GM18505 (cell line): ENCODE data around the gene SLC44A4.
A peak's percentile ranks its signal among the peaks of the same experiment; 100 is the strongest.
"Not testable (repeated sequence)": the region's sequence is repeated elsewhere in the genome, so short reads cannot be mapped to it uniquely, and the experiment has no call there.

ENCODE experiments used
- ATAC-seq: cut with Tn5 transposase; IDR thresholded peaks from one replicate; pipeline ENCODE4 v1.9.1; 2021; ENCODE audit not compliant: unreplicated experiment
- POLR2A ChIP-seq: IDR thresholded peaks from 4 replicates; pipeline ENCODE4 v1.6.1; 2011; ENCODE audit warnings: borderline replicate concordance; ENCODE audit not compliant: insufficient read depth, insufficient read length; ENCODE audit errors: extremely low read depth

The SLC44A4 gene

DNA sequence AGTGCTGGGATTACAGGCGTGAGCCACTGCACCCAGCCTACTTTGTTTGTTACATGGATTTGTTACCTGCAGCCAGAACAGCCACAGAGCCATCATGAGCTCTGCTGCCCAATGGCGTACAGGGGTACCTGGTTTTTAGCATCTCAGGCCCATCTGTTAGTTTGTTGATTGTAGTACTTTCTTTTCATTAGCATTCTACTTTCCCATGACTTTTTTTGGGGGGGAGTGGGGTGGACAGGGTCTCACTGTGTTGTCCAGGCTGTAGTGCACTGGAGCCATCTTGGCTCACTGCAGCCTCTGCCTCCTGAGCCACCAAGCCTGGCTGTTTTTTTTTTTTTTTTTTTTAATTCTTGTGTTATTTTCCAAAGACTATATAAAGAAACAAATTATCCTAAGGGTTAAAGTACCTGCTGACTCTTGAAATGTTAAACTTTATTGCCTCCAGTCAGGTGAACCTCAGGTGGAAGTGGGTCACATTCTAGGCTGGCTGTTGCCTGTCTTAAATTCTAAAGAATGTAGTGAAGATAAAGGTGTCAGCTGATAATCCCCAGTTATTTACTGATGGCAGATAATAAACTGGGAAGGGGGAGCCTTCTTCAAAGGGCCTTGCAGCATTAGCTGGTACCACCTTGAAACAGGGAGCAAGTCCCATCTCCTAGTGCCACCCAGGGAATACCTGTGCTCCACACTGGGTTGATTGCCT, 31.4 kb downstream of the SLC44A4 start:
- no peak for TF ChIP-seq POLR2A
- ATAC-seq = no peak

DNA sequence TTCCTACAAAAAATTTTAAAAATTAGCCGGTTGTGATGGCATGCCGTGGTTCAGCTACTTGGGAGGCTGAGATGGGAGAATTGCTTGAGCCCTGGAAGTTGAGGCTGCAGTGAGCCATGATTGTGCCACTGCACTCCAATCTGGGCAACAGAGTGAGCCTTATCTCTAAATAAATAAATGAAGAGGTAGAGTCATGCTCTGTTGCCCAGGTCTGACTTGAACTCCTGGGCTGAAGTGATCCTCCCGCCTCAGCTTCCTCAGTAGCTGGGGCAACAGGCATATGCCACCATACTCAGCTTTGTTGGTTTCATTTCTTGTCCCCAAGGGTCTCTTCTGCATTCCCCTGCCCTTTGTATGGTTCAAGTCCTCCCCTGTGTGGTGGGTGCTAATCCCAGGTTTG, 34.3 kb downstream of the SLC44A4 start:
- no peak for TF ChIP-seq POLR2A
- no peak for ATAC-seq

DNA sequence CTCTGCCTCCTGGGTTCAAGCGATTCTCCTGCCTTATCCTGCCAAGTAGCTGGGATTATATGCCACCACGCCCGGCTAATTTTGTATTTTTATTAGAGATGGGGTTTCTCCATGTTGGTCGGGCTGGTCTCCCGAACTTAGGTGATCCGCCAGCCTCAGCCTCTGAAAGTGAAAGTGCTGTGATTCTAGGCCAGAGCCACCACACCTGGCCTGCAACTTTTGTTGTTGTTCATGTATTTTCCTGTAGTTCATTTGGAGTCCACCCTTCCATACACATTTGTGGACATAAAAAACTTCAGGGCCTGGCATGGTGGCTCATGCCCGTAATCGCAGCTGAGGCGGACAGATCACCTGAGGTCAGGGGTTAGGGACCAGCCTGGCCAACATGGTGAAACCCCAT, 36.7 kb downstream of the SLC44A4 start:
- TF ChIP-seq POLR2A = peak; percentile 15

DNA sequence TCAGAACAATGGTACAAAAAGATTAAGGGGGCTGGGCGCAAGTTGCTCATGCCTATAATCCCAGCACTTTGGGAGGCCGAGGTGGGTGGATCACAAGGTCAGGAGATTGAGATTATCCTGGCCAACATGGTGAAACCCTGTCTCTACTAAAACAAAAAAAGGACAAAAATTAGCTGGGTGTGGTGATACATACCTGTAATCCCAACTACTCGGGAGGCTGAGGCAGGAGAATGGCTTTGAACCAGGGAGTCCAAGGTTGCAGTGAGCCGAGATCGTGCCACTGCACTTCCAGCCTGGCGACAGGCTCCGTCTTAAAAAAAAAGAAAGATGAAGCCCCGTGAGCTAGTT, 39.0 kb downstream of the SLC44A4 start:
- not testable (repeated sequence) for ATAC-seq

More for the DNA sequence above, 36.7 kb downstream of the SLC44A4 start:
- ATAC-seq = no peak

GRCh38 chr6:31838968-31839367, 39.8 kb downstream of the SLC44A4 start:
- TF ChIP-seq POLR2A = no peak
- no peak for ATAC-seq

DNA sequence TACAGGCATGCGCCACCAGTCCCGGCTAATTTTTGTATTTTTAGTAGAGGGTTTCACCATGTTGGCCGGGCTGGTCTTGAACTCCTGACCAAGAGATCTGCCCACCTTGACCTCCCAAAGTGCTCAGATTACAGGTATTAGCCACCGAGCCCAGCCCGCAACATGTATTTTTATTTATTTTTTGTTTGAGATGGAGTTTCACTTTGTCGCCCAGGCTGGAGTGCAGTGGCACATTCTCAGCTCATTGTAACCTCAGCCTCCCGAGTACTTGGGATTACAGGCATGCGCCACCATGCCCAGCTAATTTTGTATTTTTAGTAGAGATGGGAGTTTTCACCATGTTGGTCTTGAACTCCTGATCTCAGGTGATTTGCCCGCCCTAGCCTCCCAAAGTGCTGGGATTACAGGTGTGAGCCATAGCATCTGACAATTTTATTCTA, 40.7 kb downstream of the SLC44A4 start:
- ATAC-seq = not testable (repeated sequence)

DNA sequence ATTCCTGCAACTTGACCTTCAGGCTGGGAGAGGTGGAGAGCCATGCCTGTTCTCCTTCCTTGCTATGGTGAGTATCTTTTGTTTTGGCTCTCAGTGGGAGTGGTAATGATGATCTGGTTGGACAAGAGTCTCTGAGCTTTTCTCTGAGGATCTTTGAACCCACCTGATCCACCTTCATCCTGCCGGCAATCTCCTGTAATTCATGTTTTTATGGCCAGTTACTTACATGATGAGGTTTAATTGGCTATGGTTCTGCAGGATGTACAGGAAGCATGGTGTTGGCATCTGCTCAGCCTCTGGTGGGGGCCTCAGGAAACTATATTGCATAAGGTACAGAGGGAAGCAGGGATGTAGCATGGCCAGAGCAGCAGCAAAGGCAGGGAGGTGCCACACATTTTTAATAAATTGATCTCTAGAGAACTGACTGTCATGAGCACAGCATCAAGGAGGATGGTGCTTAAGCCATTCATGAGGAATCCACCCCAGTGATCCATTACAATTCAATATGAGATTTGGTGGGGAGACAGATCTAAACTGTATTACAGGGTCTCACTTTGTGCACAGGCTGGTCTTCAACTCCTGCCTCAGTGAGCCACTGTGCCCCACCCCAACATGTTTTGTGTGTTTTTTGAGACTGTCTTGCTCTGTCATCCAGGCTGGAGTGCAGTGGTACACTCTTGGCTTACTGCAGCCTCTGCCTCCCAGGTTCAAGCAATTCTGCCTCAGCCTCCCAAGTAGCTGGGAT, 41.3 kb downstream of the SLC44A4 start:
- no peak for TF ChIP-seq POLR2A
- ATAC-seq = no peak

DNA sequence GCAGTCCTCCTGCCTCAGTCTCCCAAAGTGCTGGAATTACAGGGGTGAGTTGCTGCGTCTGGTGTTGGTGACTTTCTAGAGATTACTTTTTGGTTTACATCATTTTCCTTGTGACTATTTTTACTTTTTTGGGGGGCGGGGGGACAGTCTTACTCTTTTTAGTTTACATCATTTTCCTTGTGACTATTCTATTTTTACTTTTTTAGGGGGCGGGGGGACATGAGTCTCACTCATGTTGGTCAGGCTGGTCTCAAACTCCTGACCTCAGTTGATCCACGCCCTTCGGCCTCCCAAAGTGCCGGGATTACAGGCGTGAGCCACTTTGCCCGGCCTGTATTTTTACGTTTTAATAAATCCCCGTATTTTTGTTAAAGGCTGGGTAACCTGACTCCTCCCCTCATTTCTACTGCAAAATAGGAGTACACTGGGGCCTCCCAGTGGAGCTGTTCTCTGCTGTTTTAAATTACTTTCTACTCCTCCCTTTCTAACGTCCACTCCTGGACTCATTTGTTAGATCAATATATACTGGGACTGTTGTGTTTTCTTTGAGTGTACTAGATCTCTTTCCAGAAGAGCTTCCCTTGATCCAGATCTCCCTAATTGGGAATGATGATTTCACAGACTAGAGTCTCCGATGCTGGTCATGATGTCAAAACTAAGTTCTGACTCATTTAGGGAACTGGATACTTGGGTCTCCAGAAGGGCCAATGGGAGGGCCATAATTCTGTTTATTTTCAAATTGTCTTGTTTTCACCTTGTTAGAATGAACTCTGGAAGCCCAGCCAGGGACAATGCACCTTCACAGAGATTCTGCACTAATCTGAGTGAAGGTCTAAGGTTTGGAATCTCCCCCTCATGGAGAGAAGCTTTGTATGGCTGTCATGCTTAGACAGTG, 42.1 kb downstream of the SLC44A4 start:
- TF ChIP-seq POLR2A = no peak
- no peak for ATAC-seq

DNA sequence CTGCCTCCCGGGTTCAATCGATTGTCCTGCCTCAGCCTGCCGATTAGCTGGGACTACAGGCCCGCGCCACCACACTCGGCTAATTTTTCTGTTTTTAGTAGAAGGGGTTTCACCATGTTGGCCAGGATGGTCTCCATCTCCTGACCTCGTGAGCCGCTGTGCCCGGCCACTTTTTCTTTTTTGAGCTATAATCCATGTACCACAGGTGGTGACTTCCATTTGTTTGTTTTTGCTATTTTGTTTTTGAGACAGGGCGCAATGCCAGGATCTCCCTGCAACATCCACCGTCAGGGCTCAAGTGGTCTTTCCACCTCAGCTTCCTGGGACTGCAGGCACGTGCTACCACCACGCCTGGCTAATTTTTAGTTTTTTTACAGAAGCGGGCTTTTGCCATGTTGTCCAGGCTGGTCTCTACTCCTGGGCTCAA, 42.7 kb downstream of the SLC44A4 start:
- ATAC-seq = no peak
- TF ChIP-seq POLR2A = no peak

DNA sequence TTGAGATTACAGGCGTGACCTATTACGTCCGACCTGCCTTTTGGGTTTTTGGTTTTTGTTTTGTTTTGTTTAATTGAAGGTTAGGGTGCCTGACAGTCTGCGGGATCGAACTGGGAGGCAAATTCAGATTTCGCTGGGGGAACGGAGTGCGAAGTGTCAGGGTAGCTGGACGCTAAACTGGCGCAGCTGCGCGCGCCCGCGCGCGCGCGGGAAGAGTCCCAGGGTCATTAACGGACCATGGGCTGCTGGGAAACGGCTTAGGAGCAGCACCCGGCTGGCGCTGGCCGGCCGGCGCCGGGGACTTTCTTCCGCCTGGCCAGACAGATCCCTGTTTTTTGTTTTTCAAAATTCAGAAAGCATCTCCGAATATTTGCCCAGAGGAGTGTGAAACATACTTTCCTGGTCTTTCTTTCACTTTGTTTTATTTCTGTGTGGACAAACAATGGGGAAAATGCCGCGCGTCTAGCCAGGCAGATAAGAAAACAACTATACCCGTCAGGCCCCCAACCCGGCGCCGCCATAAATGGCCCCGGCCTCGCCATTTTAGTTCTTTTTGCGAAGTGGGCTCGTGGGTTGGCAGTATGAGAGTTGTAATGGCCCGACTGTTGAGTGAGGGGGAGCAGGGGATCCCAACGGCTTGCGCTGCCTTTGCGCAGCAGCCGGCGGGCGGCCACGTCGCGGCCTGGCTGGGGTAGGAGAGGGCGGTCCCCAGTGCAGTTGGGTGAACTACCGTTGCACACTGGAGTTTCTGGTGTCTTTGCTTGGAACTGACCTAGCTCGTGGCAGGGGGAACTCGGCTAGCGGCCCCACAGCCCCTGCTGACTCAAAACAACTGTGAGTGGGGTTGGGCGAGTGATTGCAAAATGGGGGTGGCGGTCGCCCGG, 44.2 kb downstream of the SLC44A4 start:
- TF ChIP-seq POLR2A = peak; percentile 99
- ATAC-seq = no peak

GRCh38 chr6:31831350-31832215, 47.2 kb downstream of the SLC44A4 start:
- TF ChIP-seq POLR2A = no peak
- ATAC-seq = no peak

- ATAC-seq = no peak
- TF ChIP-seq POLR2A = no peak
Measured at GRCh38 chr6:31830886-31831335, 47.9 kb downstream of the SLC44A4 start.
